Subcutaneous abdominal adipose tissue (tissue), 5 donors: ENCODE results near the gene CCDC141.
"Not testable (repeated sequence)": the region's sequence is repeated elsewhere in the genome, so short reads cannot be mapped to it uniquely, and the experiment has no call there.

Experiments
- H3K27ac ChIP-seq: one replicate; pipeline ENCODE4 v1.7.0; 2013; ENCODE audit warnings: low read depth, mild to moderate bottlenecking, inconsistent platforms, low read length, moderate library complexity
- H3K27me3 ChIP-seq, 5 donors: one replicate each; pipeline ENCODE4 v1.7.0; 2013; ENCODE audit warnings: low read length in 5 of 5, inconsistent platforms in 1 of 5; ENCODE audit not compliant: control insufficient read depth in 5 of 5, insufficient read depth in 4 of 5
- H3K36me3 ChIP-seq, 5 donors: one replicate each; pipeline ENCODE4 v1.7.0; 2013; ENCODE audit warnings: low read length in 5 of 5; ENCODE audit not compliant: control insufficient read depth in 5 of 5, insufficient read depth in 5 of 5
- H3K4me1 ChIP-seq, 5 donors: one replicate each; pipeline ENCODE4 v1.7.0; 2013; ENCODE audit warnings: low read length in 5 of 5, mild to moderate bottlenecking in 3 of 5, moderate library complexity in 1 of 5; ENCODE audit not compliant: control insufficient read depth in 5 of 5, insufficient read depth in 5 of 5
- H3K4me3 ChIP-seq, 5 donors: one replicate each; pipeline ENCODE4 v1.7.0; 2013; ENCODE audit warnings: low read length in 5 of 5, low read depth in 1 of 5
- H3K9ac ChIP-seq, 5 donors: one replicate each; pipeline ENCODE4 v1.7.0; 2013; ENCODE audit warnings: low read length in 5 of 5, mild to moderate bottlenecking in 4 of 5, moderate library complexity in 3 of 5
- H3K9me3 ChIP-seq, 5 donors: one replicate each; pipeline ENCODE4 v1.7.0; 2013; ENCODE audit warnings: low read length in 5 of 5; ENCODE audit not compliant: control insufficient read depth in 5 of 5
- donor health status: healthy.
- donor health status: healthy.
- donor health status: healthy.
- donor health status: healthy.
- donor health status: healthy.

CCDC141 gene

GRCh38 chr2:179014189-179014588 lies 35.7 kb downstream of the CCDC141 start:
- H3K27me3 ChIP-seq, H3K9ac ChIP-seq, H3K4me3 ChIP-seq, H3K9me3 ChIP-seq, H3K27ac ChIP-seq, H3K4me1 ChIP-seq, H3K36me3 ChIP-seq: not testable (repeated sequence)

GRCh38 chr2:179005976-179006375 lies 44.0 kb downstream of the CCDC141 start:
- Histone ChIP-seq H3K36me3 (no peaks in the 10 kb centered on the region), H3K27me3 (no peaks in the 10 kb centered on the region), H3K27ac (no peak overlapping the region), H3K4me3 (no peak overlapping the region), H3K9me3 (no peaks in the 10 kb centered on the region), H3K4me1 (no peaks in the 10 kb centered on the region), H3K9ac (no peak overlapping the region)

- H3K27ac ChIP-seq = no peak overlapping the region
- H3K9me3 ChIP-seq = no peaks in the 10 kb centered on the region
- H3K4me3 ChIP-seq = no peak overlapping the region
- H3K36me3 ChIP-seq = no peaks in the 10 kb centered on the region
- no peaks in the 10 kb centered on the region for H3K27me3 ChIP-seq
- H3K4me1 ChIP-seq = no peaks in the 10 kb centered on the region
- H3K9ac ChIP-seq = no peak overlapping the region
These were observed 50.5 kb downstream of the CCDC141 start for GRCh38 chr2:178999476-178999875.

GRCh38 chr2:178998539-178998938 lies 51.4 kb downstream of the CCDC141 start:
- Histone ChIP-seq H3K27ac (no peak overlapping the region), H3K27me3 (no peaks in the 10 kb centered on the region), H3K9me3 (peaks cover 0 to 4% (median 0%) of the 10 kb centered on the region in 5 donors), H3K4me1 (no peaks in the 10 kb centered on the region), H3K9ac (no peak overlapping the region), H3K4me3 (no peak overlapping the region), H3K36me3 (no peaks in the 10 kb centered on the region)

- Histone ChIP-seq H3K27ac (no peak overlapping the region), H3K4me1 (no peaks in the 10 kb centered on the region), H3K4me3 (no peak overlapping the region), H3K36me3 (no peaks in the 10 kb centered on the region), H3K9me3 (peaks cover 0 to 4% (median 0%) of the 10 kb centered on the region in 5 donors), H3K27me3 (no peaks in the 10 kb centered on the region), H3K9ac (no peak overlapping the region)
These were observed 52.5 kb downstream of the CCDC141 start for GRCh38 chr2:178997477-178997876.

DNA sequence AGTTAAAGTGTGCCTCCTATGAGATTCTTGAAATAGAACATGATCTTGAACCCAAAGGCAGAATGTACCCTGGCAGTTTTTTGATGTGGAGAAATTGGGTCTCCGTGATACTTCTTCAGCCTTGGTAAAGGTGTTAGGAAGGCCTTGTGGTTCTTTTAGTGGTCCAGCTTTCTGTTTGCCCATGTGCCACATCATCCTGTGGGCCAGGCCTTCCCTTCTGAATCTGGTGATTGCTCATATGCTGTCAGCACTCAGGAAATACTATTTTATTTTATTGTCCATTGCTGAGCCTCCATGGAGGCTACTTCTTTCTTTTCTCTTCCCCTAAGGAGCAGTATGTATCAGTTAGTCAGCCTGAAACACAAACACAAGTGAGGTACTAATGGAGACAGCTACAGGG lies 52.9 kb downstream of the CCDC141 start:
- H3K36me3 ChIP-seq = no peaks in the 10 kb centered on the region
- H3K4me3 ChIP-seq = no peak overlapping the region
- no peak overlapping the region for H3K27ac ChIP-seq
- no peak overlapping the region for H3K9ac ChIP-seq
- H3K4me1 ChIP-seq = no peaks in the 10 kb centered on the region
- peaks cover 0 to 4% (median 0%) of the 10 kb centered on the region in 5 donors for H3K9me3 ChIP-seq
- no peaks in the 10 kb centered on the region for H3K27me3 ChIP-seq

- Histone ChIP-seq H3K27ac (no peak overlapping the region), H3K4me3 (no peak overlapping the region), H3K9me3 (peaks cover 0 to 4% (median 0%) of the 10 kb centered on the region in 5 donors), H3K9ac (no peak overlapping the region), H3K27me3 (no peaks in the 10 kb centered on the region), H3K4me1 (no peaks in the 10 kb centered on the region), H3K36me3 (no peaks in the 10 kb centered on the region)
These were observed 55.7 kb downstream of the CCDC141 start for GRCh38 chr2:178994264-178994663.

- Histone ChIP-seq H3K36me3 (no peaks in the 10 kb centered on the region), H3K9me3 (peaks cover 0 to 4% (median 0%) of the 10 kb centered on the region in 5 donors), H3K4me1 (no peaks in the 10 kb centered on the region), H3K27me3 (no peaks in the 10 kb centered on the region), H3K4me3 (no peak overlapping the region), H3K9ac (no peak overlapping the region), H3K27ac (no peak overlapping the region)
These were observed 56.1 kb downstream of the CCDC141 start for GRCh38 chr2:178993788-178994187.

DNA sequence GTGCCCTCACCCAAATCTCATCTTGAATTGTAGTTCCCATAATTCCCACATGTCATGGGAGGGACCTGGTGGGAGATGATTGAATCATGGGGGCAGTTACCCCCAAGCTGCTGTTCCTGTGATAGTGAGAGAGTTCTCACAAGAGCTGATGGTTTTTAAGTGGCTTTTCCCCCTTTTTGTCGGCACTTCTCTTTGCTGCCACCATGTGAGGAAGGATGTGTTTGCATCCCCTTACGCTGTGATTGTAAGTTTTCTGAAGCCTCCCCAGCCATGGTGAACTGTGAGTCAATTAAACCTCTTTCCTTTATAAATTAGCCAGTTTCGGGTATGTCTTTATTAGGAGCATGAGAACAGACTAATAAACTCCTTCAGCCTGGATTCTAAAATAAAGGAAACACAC lies 57.2 kb downstream of the CCDC141 start:
- not testable (repeated sequence) for H3K9ac ChIP-seq, H3K9me3 ChIP-seq, H3K4me3 ChIP-seq, H3K4me1 ChIP-seq, H3K36me3 ChIP-seq, H3K27me3 ChIP-seq, H3K27ac ChIP-seq

GRCh38 chr2:178990533-178991241 lies 59.2 kb downstream of the CCDC141 start:
- H3K27me3 ChIP-seq = no peaks in the 10 kb centered on the region

More at GRCh38 chr2:178990533-178991241, 59.2 kb downstream of the CCDC141 start:
- Histone ChIP-seq H3K4me1 (no peaks in the 10 kb centered on the region), H3K9me3 (peaks cover 0 to 4% (median 0%) of the 10 kb centered on the region in 5 donors), H3K36me3 (no peaks in the 10 kb centered on the region), H3K27ac (no peak overlapping the region), H3K9ac (no peak overlapping the region), H3K4me3 (no peak overlapping the region)
